Endothelial cell of hepatic sinusoid (primary cell): ENCODE results near the gene CACNA1B.
"Not testable (repeated sequence)": the region's sequence is repeated elsewhere in the genome, so short reads cannot be mapped to it uniquely, and the experiment has no call there.

Source experiments
- in situ Hi-C: cut with HindIII; loops from 2 replicates; pipeline ENCODE4 v1.10.0; 2017; ENCODE audit warnings: low sequenced_read_pairs

CACNA1B gene

GRCh38 chr9:137877506-137878122 is at the start of gene CACNA1B:
Gene CACNA1B (plus strand): TSS chr9:137877782. CDS start chr9:137877934, 152 bp downstream.
- in situ Hi-C loops: not testable (repeated sequence)

GRCh38 chr9:137827908-137828526 is 49.6 kb upstream of the CACNA1B start:
- in situ Hi-C loops: no loop called here

DNA sequence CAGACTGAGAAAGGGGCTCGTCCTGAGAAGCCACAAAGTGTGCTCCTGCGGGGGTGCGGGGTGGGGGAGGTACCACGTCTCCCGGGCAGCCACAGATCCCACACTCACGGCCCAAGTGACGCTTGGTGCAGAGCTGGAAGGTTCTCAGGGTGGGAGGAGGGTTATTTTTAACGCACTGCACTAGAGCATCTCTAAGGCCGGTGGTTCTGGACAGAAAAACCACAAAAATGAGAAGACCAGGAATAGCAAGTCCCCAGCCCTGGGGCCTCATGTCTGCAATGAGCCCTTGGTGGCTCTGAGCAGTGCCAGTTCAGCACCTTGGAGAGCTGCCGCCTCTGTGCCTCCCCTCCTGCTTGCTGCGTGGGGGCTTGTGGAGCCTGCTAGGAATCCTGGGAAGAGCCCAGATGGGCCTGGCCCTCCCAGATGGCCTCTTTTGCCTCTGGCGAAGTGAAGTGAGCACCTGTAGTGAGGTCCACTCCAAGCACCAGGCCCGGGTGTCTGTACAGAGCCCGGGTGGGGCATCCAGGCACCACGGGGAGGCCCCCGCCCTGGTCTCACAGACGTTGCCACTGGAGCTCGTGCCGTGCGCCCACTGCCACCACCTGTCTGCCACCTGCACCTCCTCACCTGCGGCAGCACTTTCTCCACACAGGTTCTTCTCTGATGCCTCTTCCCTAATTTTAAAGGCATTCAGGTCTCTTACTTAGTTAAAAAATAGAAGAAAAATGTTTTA is 48.9 kb upstream of the CACNA1B start:
- in situ Hi-C loops: no loop called here

- in situ Hi-C loops: no loop called here
Measured at GRCh38 chr9:137829260-137829996, 48.2 kb upstream of the CACNA1B start.

DNA sequence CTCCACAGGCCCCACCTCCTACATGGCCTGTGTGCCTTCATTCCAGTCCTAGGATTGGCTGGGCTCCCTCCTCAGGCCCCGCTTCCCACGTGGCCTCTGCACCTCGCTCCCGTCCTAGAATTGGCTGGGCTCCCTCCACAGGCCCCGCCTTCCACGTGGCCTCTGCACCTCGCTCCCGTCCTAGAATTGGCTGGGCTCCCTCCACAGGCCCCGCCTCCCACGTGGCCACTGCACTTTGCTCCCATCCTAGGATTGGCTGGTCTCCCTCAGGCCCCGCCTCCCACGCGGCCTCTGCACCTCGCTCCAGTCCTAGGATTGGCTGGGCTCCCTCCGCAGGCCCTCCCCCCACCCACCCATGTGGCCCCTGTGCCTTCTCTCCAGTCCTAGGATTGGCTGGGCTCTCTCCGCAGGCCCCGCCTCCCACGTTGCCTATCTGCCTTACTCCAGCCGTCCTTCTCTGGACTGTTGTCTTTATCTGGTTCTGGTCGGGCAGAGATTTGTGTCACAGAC is 45.3 kb upstream of the CACNA1B start:
- in situ Hi-C loops: no loop called here

DNA sequence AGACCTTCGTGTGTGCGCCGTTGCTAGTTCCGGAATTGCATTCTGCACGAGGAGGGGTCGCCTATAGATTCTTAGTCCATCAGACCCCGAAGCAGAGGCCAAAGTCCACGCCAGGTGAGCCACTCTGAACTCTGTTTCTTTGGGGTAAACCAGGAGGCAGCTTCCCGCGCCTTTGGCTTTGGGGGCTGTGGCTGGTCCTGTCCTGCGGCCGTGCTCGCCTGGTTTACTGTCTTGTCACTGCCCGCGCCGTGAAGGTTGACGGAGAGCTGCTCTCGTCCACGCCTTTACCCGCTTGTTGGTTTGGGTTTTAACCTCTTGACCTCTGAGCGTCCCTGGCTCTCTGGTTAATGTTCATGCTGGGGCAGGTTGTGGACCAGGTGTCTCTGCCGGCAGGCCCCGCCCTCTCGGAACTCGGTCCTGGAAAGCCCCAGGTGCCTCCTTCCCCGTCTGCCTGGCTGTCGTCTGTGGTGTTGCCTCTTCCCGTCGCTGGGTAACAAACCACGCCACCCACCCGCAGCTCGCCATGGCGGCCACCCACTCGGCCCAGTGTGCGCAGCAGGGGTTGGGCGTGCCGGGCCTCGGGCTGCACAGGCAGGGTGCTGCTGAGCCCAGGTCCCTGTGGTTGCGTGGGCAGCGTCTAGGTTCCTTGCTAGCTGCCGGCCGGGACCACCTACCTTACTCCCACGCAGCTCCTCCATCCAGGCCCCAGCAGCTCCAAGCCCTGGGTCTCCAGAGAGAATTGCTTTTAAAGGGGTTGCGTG is 44.6 kb upstream of the CACNA1B start:
- in situ Hi-C loops: no loop called here

DNA sequence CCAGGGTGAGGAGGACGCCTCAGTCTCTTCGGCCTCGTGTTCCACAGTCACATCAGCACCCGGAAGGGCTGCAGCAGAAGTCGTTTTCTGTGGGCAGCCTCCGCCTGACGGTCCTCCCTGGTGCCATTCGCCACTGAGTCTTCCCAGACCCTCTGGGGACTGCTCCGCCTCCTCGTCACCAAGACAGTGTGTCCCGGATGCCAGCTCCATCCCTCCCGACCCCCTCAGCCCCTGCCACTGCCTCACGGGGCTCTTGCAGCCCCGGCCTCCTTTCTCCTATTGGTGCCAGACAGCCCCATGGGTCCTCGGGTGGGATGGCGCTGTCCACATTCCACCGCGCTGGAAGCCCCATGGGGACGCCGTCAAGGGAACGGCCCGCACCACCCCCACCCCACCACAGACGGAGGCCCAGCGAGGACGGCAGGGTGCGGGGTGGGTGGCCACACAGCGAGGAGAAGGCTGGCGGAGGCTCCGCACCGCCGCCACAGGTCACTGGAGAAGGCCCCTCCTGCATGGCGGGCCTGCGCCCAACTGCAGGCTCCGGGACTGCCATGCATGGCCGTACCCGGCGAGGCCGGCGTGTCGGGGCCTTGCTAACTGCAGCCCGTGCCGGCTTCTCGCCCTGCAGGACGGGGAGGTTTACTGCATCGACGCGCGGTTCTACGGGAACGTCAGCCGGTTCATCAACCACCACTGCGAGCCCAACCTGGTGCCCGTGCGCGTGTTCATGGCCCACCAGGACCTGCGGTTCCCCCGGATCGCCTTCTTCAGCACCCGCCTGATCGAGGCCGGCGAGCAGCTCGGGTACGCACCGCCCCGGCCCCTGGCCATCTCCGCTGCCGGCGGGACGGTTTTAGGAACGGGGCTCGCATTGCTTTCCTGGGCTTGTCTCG is 43.6 kb upstream of the CACNA1B start:
- in situ Hi-C loops: no loop called here

GRCh38 chr9:137834846-137835546 is 42.6 kb upstream of the CACNA1B start:
- in situ Hi-C loops: no loop called here

DNA sequence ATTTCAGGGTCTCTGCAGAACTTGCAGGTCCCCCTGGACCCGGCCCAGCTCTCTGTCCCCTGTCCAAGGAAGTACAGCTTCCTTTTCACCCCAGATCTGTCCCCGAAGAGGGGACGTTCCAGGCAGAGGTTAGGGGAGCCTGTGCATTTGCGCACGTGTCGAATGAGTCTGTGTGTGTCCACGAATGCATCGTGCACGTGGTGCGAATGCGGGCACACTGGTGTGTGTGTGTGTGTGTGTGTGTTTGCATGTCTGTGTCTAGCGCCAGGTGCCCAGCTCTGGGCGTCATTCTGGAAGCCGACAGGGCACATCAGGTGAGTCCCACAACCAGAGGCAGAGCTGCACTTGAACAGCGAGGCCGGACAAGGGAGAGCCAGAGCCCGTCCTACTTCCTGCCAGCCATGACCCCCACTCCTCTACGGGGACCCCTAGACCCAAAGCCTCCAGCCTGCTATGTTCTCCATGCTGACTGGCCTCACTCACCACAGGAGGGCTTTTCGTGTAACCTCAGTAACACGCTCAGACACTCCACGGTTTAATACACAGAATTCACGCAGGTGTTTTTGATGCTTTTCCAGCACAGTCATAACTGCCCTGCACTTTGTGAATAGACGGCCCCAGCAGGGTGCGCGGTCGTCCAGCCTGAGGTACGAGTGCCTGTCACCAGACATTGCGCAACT is 41.3 kb upstream of the CACNA1B start:
- in situ Hi-C loops: no loop called here

- in situ Hi-C loops: no loop called here
Measured at GRCh38 chr9:137836831-137837241, 40.7 kb upstream of the CACNA1B start.

GRCh38 chr9:137837345-137838278 is 40.0 kb upstream of the CACNA1B start:
- in situ Hi-C loops: no loop called here

GRCh38 chr9:137838576-137838975 is 39.0 kb upstream of the CACNA1B start:
- in situ Hi-C loops: no loop called here

GRCh38 chr9:137843355-137843754 is 34.2 kb upstream of the CACNA1B start:
- in situ Hi-C loops: no loop called here

DNA sequence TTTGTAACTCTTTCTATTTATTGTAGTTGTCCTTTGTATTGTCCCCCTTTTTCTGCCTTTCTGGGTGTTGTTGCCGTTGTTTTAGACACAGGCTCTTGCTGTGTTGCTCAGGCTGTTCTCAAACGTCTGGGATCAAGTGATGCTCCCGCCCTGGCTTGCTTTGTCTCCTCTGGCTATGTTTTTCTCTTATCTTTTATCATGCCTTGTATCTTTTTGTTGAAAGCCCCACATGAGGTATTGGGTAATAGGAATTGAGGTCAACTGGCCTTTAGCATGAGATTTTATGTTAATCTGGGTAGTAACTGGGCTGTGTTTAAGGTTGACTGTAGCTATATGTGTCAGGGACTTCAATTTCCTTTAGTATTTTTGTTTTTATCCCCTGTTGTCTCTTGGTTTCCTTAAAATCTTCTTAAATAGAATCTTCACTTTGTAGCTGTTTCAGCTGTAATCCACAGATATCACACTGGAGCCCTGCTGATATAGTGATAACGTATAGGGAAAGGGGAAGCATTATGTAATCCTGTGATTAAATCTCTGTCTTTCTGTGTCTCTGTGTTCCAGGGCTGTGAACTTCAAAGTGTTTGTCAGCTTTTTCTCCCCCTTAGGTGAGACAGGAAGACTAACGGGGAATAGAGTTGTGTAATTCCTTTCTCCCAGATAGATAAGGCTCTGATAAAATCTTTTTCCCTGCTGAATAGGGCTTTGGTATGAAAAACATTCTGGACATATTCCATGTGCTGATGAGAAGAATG is 25.9 kb upstream of the CACNA1B start:
- in situ Hi-C loops: no loop called here

DNA sequence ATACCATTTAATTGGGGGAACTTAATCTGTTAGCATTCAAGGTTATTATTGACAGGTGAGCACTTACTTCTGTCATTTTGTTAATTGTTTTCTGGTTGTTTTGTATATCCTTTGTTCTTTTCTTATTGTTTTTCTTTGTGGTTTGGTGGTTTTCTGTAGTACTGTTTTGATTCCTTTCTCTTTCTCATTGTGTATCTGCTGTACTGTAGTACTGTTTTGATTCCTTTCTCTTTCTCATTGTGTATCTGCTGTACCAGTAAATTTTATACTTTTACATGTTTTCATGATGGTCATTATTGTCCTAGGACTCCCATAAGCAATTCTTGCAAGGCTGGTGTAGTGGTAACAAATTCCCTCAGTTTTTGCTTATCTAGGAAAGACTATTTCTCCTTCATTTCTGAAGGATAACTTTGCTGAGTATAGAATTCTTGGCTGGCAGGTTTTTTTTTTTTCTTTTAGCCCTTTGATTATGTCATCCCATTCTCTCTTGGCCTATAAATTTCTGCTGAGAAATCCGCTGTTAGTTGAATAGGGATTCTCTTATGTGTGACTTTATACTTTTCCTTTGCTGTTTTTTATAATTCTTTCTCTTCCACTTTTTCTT is 24.1 kb upstream of the CACNA1B start:
- in situ Hi-C loops: no loop called here

GRCh38 chr9:137860361-137860760 is 17.2 kb upstream of the CACNA1B start:
- in situ Hi-C loops: no loop called here
